ENCODE data around the gene CASP12. TPM values are rescaled to one million over a fixed set of nuclear protein-coding genes. Genes with fewer than 3 reads are reported as not detected.
A peak's percentile ranks its signal among the peaks of the same experiment; 100 is the strongest.

CASP12 gene
- total RNA-seq, 1 donor from 2014 or later: not detected

- FAIRE-seq (no peak), DNase-seq (ENCODE audit: low read depth) (peak; percentile 64)
- H3K4me3 ChIP-seq (ENCODE audit: low read depth, low read length): no peak overlapping the region
- no peaks in the 10 kb centered on the region for H3K36me3 ChIP-seq (ENCODE audit: control insufficient read depth, insufficient read depth, low read length)
- no peak for TF ChIP-seq CTCF (IDR thresholded peaks at IDR 0.05; ENCODE audit: insufficient read depth, low read length, severe bottlenecking)
- H3K27me3 ChIP-seq (ENCODE audit: control insufficient read depth, insufficient read depth, low read length): no peaks in the 10 kb centered on the region
These were observed 14.9 kb downstream of the CASP12 start for GRCh38 chr11:104883342-104883741.

- no peaks in the 10 kb centered on the region for H3K27me3 ChIP-seq (ENCODE audit: control insufficient read depth, insufficient read depth, low read length)
- H3K4me3 ChIP-seq (ENCODE audit: low read depth, low read length): no peak overlapping the region
- FAIRE-seq (no peak), DNase-seq (ENCODE audit: low read depth) (no peak)
- TF ChIP-seq CTCF (IDR thresholded peaks at IDR 0.05; ENCODE audit: insufficient read depth, low read length, severe bottlenecking): no peak
- no peaks in the 10 kb centered on the region for H3K36me3 ChIP-seq (ENCODE audit: control insufficient read depth, insufficient read depth, low read length)
These were observed 17.0 kb downstream of the CASP12 start for GRCh38 chr11:104881117-104881794.

- FAIRE-seq (no peak), DNase-seq (ENCODE audit: low read depth) (no peak)
- Histone ChIP-seq H3K4me3 (ENCODE audit: low read depth, low read length) (no peak overlapping the region), H3K36me3 (ENCODE audit: control insufficient read depth, insufficient read depth, low read length) (no peaks in the 10 kb centered on the region), H3K27me3 (ENCODE audit: control insufficient read depth, insufficient read depth, low read length) (no peaks in the 10 kb centered on the region)
- TF ChIP-seq CTCF (IDR thresholded peaks at IDR 0.05; ENCODE audit: insufficient read depth, low read length, severe bottlenecking): no peak
These were observed 18.6 kb downstream of the CASP12 start for GRCh38 chr11:104879514-104880190.

- DNase-seq (ENCODE audit: low read depth) (no peak), FAIRE-seq (no peak)
- Histone ChIP-seq H3K36me3 (ENCODE audit: control insufficient read depth, insufficient read depth, low read length) (no peaks in the 10 kb centered on the region), H3K27me3 (ENCODE audit: control insufficient read depth, insufficient read depth, low read length) (no peaks in the 10 kb centered on the region), H3K4me3 (ENCODE audit: low read depth, low read length) (no peak overlapping the region)
- no peak for TF ChIP-seq CTCF (IDR thresholded peaks at IDR 0.05; ENCODE audit: insufficient read depth, low read length, severe bottlenecking)
These were observed 21.3 kb downstream of the CASP12 start for GRCh38 chr11:104876861-104877431.

GRCh38 chr11:104876324-104876723 is 21.9 kb downstream of the CASP12 start:
- DNase-seq (ENCODE audit: low read depth): no peak
- Histone ChIP-seq H3K4me3 (ENCODE audit: low read depth, low read length) (no peak overlapping the region), H3K36me3 (ENCODE audit: control insufficient read depth, insufficient read depth, low read length) (no peaks in the 10 kb centered on the region), H3K27me3 (ENCODE audit: control insufficient read depth, insufficient read depth, low read length) (no peaks in the 10 kb centered on the region)
- FAIRE-seq: no peak
- no peak for TF ChIP-seq CTCF (IDR thresholded peaks at IDR 0.05; ENCODE audit: insufficient read depth, low read length, severe bottlenecking)

Data from bronchial epithelial cell (primary cell).